ENCODE measurements around the gene NHERF2. TPM values are rescaled to one million over a fixed set of nuclear protein-coding genes. Genes with fewer than 3 reads are reported as not detected.
A peak's percentile ranks its signal among the peaks of the same experiment; 100 is the strongest.

Gene NHERF2
- total RNA-seq, 4 donors from 2014 or later: 45.3 to 130 (median 88.3) TPM

GRCh38 chr16:1985466-1986150, 41.1 kb upstream of the NHERF2 start:
- WGBS: 97% methylated on average over 10 of the region's 14 CpGs
- Histone ChIP-seq H3K4me1 (peaks cover 27 to 52% (median 44%) of the 10 kb centered on the region in 4 donors), H3K27ac (replicated peaks in 1 of 4) (no peak overlapping the region), H3K36me3 (peaks cover 11 to 30% (median 23%) of the 10 kb centered on the region in 4 donors), H3K9me3 (no peaks in the 10 kb centered on the region), H3K27me3 (peaks cover 3 to 49% (median 33%) of the 10 kb centered on the region in 4 donors), H3K4me3 (peak overlapping the region in 2 of 4 donors; percentile 93 to 96)
- intact Hi-C loops (cut with DNase I): no loop called here
- no peak for DNase-seq (ENCODE audit: extremely low spot score)
- TF ChIP-seq POLR2A (IDR thresholded peaks at IDR 0.05; ENCODE audit: low read depth) (no peak), EP300 (IDR thresholded peaks at IDR 0.05) (no peak), POLR2AphosphoS5 (IDR thresholded peaks at IDR 0.05) (no peak)
- TF ChIP-seq, protein P1, sequence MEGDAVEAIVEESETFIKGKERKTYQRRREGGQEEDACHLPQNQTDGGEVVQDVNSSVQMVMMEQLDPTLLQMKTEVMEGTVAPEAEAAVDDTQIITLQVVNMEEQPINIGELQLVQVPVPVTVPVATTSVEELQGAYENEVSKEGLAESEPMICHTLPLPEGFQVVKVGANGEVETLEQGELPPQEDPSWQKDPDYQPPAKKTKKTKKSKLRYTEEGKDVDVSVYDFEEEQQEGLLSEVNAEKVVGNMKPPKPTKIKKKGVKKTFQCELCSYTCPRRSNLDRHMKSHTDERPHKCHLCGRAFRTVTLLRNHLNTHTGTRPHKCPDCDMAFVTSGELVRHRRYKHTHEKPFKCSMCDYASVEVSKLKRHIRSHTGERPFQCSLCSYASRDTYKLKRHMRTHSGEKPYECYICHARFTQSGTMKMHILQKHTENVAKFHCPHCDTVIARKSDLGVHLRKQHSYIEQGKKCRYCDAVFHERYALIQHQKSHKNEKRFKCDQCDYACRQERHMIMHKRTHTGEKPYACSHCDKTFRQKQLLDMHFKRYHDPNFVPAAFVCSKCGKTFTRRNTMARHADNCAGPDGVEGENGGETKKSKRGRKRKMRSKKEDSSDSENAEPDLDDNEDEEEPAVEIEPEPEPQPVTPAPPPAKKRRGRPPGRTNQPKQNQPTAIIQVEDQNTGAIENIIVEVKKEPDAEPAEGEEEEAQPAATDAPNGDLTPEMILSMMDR (IDR thresholded peaks at IDR 0.05): no peak

DNA sequence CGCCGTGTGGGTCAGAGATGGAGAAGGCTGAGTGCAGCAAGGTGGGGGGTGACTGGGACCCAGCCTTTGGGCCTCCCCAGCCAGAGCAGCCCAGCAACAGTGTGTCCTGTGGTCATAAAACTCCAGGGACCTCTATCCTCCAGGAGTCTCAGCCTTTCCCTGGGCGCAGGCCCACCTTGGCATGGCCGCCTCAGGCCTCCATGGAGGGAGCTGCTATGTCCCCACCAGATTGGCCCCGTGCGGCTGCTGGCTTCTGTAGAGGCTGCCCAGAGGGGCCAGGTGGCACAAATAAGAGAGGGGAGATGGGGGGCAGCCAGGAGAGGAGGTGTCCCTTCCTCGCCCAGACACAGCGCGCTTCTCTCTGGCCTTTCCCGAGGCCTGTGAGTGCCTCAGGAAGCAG, 39.5 kb upstream of the NHERF2 start:
- no peak for DNase-seq (ENCODE audit: extremely low spot score)
- intact Hi-C loops (cut with DNase I): no loop called here
- 75% methylated on average over 6 of the region's 10 CpGs for WGBS
- Histone ChIP-seq H3K9me3 (no peaks in the 10 kb centered on the region), H3K27ac (replicated peaks in 1 of 4) (no peak overlapping the region), H3K36me3 (peaks cover 11 to 30% (median 23%) of the 10 kb centered on the region in 4 donors), H3K4me1 (peaks cover 42 to 64% (median 58%) of the 10 kb centered on the region in 4 donors), H3K4me3 (no peak overlapping the region), H3K27me3 (peaks cover 3 to 49% (median 32%) of the 10 kb centered on the region in 4 donors)
- TF ChIP-seq POLR2AphosphoS5 (IDR thresholded peaks at IDR 0.05): no peak
- no peak for TF ChIP-seq POLR2A (IDR thresholded peaks at IDR 0.05; ENCODE audit: low read depth)
- TF ChIP-seq, protein P1 (IDR thresholded peaks at IDR 0.05): no peak
- no peak for TF ChIP-seq EP300 (IDR thresholded peaks at IDR 0.05)

DNA sequence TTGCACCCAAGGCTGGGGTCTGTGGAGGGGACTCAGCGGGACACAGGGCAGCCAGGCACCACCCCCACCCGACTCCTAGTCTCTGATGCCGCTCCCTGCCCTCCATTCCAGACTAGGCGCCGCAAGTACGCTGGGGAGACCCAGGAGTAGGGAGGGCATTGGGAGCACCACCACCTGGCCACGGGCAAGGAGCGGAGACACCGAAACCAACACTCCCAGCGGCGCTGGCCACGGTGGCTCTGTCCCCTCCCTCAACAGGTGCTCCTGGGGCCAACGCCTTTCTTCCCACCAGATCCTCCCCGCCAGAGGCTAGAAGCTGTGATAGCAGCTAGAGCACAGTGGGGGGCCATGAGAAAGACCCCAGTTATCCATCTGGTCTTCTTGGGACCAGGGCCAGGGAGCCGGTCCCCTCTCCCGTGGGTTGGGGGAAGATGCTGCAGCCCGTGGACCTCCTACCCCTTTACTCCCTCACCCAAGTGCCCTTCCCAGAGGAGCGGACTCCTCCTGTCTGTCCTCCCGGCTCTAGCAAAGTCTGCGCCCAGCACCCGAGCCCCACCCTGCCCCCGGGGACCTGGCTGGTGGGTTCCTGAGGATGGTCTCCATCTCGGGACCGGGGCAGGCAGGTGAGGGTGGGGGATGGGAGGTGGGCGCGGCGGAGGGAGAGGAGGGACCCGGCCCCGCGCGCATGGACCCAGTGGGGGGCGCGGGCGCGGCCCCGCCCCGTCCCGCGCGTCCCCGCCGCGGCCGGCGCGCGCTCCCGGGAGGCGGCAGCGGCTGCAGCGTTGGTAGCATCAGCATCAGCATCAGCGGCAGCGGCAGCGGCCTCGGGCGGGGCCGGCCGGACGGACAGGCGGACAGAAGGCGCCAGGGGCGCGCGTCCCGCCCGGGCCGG, 37.2 kb upstream of the NHERF2 start, which contains the start of gene SYNGR3:
Gene SYNGR3 (plus strand): TSS at position 762 of the 892 bp plus-strand sequence. CDS start 133 bp downstream, outside the sequence.
- peaks cover 11 to 30% (median 23%) of the 10 kb centered on the region in 4 donors for H3K36me3 ChIP-seq
- TF ChIP-seq EP300 (IDR thresholded peaks at IDR 0.05): no peak
- WGBS: 17% methylated on average over 2 of the region's 67 CpGs
- DNase-seq (ENCODE audit: extremely low spot score): no peak
- no peak within 1 kb of the TSS for H3K27ac ChIP-seq (replicated peaks in 1 of 4)
- intact Hi-C loops (cut with DNase I): no loop called here
- H3K4me3 ChIP-seq: peak within 1 kb of the TSS; percentile 5 to 51 (median 22)
- H3K4me1 ChIP-seq: peaks cover 38 to 60% (median 53%) of the 10 kb centered on the region in 4 donors
- H3K9me3 ChIP-seq: no peaks in the 10 kb centered on the region
- peaks cover 3 to 48% (median 32%) of the 10 kb centered on the region in 4 donors for H3K27me3 ChIP-seq

- WGBS: under 1% methylated on average over 17 of the region's 25 CpGs
- H3K4me3 ChIP-seq: peak overlapping the region in 3 of 4 donors; percentile 20 to 51 (median 24)
- H3K27me3 ChIP-seq: peaks cover 3 to 48% (median 32%) of the 10 kb centered on the region in 4 donors
- no peaks in the 10 kb centered on the region for H3K9me3 ChIP-seq
- H3K36me3 ChIP-seq: peaks cover 11 to 27% (median 23%) of the 10 kb centered on the region in 4 donors
- no peak for DNase-seq (ENCODE audit: extremely low spot score)
- intact Hi-C loops (cut with DNase I): no loop called here
- no peak overlapping the region for H3K27ac ChIP-seq (replicated peaks in 1 of 4)
- TF ChIP-seq EP300 (IDR thresholded peaks at IDR 0.05): no peak
- TF ChIP-seq POLR2AphosphoS5 (IDR thresholded peaks at IDR 0.05): no peak
- TF ChIP-seq, protein P1 (IDR thresholded peaks at IDR 0.05): no peak
- no peak for TF ChIP-seq POLR2A (IDR thresholded peaks at IDR 0.05; ENCODE audit: low read depth)
- H3K4me1 ChIP-seq: peaks cover 33 to 54% (median 48%) of the 10 kb centered on the region in 4 donors
Observed at GRCh38 chr16:1990101-1990350, 36.7 kb upstream of the NHERF2 start.

All from esophagus muscularis mucosa (tissue), 4 donors.